Ishikawa (cell line): ENCODE data around the gene CDKN3.

Source experiments
- CREB1 ChIP-seq: IDR thresholded peaks from 2 replicates; pipeline ENCODE4 v1.6.1; 2012; ENCODE audit warnings: low read depth
- EP300 ChIP-seq: IDR thresholded peaks from 2 replicates; pipeline ENCODE4 v1.6.1; 2012; ENCODE audit warnings: borderline replicate concordance
- RAD21 ChIP-seq: IDR thresholded peaks from 2 replicates; pipeline ENCODE4 v1.6.1; 2012; ENCODE audit warnings: low read depth
- TAF1 ChIP-seq: IDR thresholded peaks from 2 replicates; pipeline ENCODE4 v1.6.1; 2012; ENCODE audit warnings: low read depth, mild to moderate bottlenecking
- TCF12 ChIP-seq: IDR thresholded peaks from 2 replicates; pipeline ENCODE4 v1.6.1; 2012; ENCODE audit warnings: low read depth
- TF ChIP-seq, protein P1 (sequence below): IDR thresholded peaks from 2 replicates; pipeline ENCODE4 v1.6.1; 2012

DNA sequence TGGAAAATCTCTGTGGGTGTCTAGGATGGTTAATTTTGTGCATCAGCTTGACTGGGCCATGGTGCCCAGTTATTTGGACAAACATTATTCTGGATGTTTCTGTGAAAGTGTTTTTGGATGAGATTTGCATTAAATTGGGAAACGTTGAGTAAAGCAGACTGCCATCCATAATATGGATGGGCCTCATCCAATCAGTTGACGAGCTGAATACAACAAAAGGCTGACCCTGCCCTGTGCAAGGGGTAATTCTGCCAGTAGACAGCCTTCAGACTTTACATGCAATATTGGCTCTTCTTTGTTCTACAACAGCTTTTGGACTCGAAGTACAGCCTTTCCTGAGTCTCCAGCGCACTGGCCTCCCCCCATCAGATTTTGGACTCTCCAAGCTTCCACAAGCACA, 1.5 kb upstream of the CDKN3 start:
- no peak for TF ChIP-seq TCF12
- TF ChIP-seq, protein P1, sequence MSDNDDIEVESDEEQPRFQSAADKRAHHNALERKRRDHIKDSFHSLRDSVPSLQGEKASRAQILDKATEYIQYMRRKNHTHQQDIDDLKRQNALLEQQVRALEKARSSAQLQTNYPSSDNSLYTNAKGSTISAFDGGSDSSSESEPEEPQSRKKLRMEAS: no peak
- TF ChIP-seq CREB1: no peak
- TF ChIP-seq EP300: no peak
- no peak for TF ChIP-seq TAF1
- TF ChIP-seq RAD21: no peak
